ENCODE data around the gene CST8.

CST8 gene, protein sequence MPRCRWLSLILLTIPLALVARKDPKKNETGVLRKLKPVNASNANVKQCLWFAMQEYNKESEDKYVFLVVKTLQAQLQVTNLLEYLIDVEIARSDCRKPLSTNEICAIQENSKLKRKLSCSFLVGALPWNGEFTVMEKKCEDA

DNA sequence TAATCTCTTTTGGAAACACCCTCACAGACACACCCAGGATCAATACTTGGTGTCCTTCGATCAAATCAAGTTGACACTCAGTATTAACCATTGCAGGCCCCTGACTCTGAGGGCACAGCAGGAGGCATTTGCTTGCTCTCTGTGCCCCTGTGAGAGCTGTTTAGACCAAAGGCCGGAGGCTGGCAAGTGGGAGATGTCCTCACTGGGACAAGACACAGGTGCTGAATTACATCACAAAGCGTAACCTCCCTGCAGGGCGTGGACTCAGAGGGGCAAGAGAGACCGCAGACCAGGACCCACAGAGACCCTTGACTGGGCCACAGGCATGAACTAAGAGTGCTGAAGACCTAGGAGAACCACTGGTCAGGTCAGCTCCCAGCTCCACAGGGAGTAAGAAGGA, at the start of gene CST8:
CST8 (plus strand) TSS at position 301 of the 400 bp plus-strand sequence. CDS start 551 bp downstream, outside the sequence.
- Mint-ChIP-seq H3K4me3 (no peak within 1 kb of the TSS), H3K36me3 (no peaks in the 10 kb centered on the region), H3K27ac (peak within 1 kb of the TSS; percentile 18), H3K9me3 (no peaks in the 10 kb centered on the region), H3K4me1 (no peaks in the 10 kb centered on the region), H3K27me3 (no peaks in the 10 kb centered on the region)

DNA sequence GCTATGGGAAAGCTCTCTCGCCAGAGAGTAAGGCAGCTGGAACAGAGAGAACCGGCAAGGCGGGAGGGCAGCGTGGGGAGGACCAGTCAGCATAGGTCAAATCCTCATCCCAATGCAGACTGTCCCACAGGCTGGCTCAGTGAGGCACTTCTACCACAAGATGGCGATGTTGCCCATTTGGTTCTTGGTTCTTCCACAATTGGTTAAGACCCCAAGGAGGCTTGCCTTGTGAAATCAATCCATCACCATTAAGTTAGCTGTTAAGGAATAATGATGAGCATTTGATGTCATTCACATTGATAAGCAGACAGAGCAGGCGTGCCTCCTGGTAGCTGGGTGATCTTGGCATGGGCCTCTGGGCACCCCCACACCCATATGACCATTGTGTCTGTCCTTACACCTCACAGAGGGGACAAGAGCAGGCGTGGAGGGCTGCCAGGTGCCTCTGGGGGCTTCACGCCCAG, 49.0 kb upstream of the CST8 start:
- Mint-ChIP-seq H3K4me3 (no peak overlapping the region), H3K4me1 (no peaks in the 10 kb centered on the region), H3K27ac (no peak overlapping the region), H3K9me3 (no peaks in the 10 kb centered on the region), H3K36me3 (no peaks in the 10 kb centered on the region), H3K27me3 (no peaks in the 10 kb centered on the region)

DNA sequence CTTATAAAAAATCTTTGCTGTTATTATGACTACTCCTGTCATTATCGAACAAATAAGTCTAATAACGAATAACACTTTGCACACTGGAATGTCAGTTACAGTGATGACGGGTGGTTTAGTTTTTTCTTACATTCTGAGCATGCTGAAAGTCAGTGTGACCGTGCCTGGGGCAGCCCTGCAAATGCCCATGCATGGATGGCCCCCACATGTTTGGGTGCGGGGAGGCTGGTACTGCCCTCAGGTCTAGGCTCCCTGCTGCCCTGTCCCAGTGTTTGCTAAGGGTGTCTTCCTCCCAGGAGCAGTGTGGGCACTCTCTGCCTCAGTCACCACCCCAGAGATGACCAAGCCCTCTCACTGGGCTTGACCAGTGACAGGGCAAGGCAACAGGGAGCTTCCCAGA, 48.5 kb upstream of the CST8 start:
- Mint-ChIP-seq H3K4me1 (no peaks in the 10 kb centered on the region), H3K9me3 (no peaks in the 10 kb centered on the region), H3K4me3 (no peak overlapping the region), H3K27me3 (no peaks in the 10 kb centered on the region), H3K27ac (no peak overlapping the region), H3K36me3 (no peaks in the 10 kb centered on the region)

DNA sequence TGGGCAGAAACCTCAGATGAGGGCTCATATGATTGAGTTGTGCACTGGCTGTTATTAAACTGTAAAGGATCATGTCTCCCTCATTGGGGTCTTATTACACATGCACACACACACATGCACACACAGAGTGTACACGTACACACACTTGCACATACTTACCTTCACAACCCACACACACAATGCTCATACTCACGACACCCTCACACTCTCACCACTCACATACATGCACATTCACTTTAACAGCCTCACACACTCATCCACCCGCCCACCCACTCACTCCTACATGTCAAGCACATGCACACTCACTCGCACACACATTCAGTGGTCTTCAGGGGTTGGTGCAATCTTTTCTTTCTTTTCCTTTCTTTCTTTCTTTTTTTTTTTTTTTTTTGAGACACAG, 46.1 kb upstream of the CST8 start:
- Mint-ChIP-seq H3K27me3 (no peaks in the 10 kb centered on the region), H3K9me3 (no peaks in the 10 kb centered on the region), H3K27ac (no peak overlapping the region), H3K4me3 (no peak overlapping the region), H3K4me1 (no peaks in the 10 kb centered on the region), H3K36me3 (no peaks in the 10 kb centered on the region)

DNA sequence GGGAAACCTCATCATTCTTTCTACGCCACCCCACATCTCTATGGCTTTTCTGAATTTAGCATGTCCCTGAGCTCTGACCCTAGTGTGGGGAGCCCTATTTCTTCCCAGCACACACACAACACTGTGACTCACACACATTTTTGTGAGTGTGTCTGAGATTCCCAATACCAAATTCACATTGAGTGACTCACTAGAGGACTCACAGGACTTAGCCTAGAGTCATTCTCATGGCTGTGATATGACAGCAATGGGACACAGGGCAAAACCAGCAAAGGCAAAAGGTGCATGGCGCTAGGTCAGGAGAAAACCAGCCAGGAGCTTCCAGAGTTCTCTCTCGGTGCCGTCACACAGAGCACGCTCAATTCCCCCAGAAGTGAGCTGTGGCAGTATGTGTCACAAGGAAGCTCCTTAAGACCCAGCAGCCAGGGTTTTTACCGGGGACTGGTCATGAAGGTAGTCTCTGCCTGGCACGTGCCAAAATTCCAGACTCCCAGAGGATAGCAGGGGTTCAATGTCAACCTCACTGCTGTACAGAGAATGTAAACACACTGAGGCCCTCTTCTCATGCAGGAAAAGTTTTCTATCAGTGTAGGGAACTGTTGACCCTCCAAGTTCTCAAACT, 45.2 kb upstream of the CST8 start:
- Mint-ChIP-seq H3K27ac (no peak overlapping the region), H3K27me3 (no peaks in the 10 kb centered on the region), H3K4me1 (no peaks in the 10 kb centered on the region), H3K9me3 (no peaks in the 10 kb centered on the region), H3K36me3 (no peaks in the 10 kb centered on the region), H3K4me3 (no peak overlapping the region)

DNA sequence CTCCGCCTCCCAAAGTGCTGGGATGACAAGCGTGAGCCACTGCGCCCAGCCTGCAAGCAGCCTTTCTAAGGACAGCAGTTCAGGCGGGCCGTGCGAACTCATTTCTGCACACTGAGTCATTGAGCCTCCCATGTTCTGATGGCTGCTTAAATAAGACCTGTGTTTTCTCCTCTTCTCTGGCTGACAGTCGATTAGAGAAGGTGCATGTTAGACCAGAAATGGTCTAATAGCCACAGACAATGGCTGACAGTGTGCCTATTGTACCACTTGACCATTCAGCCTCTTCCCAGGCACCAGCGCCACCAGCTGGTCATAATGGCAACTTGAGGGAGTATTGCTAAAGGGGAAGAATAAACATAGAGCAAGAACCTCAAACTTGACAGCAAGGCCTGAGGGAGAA, 44.4 kb upstream of the CST8 start:
- H3K27ac Mint-ChIP-seq: no peak overlapping the region
- H3K27me3 Mint-ChIP-seq: no peaks in the 10 kb centered on the region
- H3K4me1 Mint-ChIP-seq: no peaks in the 10 kb centered on the region
- H3K9me3 Mint-ChIP-seq: no peaks in the 10 kb centered on the region
- no peaks in the 10 kb centered on the region for H3K36me3 Mint-ChIP-seq
- no peak overlapping the region for H3K4me3 Mint-ChIP-seq

DNA sequence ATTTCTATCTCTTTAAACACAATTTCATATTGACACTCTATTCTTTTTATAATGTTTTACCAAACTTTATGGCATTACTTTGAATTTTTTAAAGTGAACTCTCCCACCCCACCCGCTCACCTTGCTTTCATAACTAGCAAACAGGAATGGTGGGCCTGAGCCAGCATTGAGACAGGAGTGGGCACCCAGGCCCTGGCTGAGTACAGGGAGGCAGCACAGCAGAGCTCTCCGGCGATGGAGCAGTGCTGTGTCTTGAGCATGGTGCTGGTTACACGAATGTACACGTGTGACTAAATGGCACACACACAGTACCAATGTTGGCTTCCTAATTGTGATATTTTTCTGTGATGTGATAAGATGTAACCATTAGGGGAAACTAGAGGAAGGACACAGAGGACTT, 42.8 kb upstream of the CST8 start:
- no peak overlapping the region for H3K27ac Mint-ChIP-seq
- H3K4me1 Mint-ChIP-seq: no peaks in the 10 kb centered on the region
- H3K27me3 Mint-ChIP-seq: no peaks in the 10 kb centered on the region
- no peaks in the 10 kb centered on the region for H3K9me3 Mint-ChIP-seq
- H3K4me3 Mint-ChIP-seq: no peak overlapping the region
- no peaks in the 10 kb centered on the region for H3K36me3 Mint-ChIP-seq

DNA sequence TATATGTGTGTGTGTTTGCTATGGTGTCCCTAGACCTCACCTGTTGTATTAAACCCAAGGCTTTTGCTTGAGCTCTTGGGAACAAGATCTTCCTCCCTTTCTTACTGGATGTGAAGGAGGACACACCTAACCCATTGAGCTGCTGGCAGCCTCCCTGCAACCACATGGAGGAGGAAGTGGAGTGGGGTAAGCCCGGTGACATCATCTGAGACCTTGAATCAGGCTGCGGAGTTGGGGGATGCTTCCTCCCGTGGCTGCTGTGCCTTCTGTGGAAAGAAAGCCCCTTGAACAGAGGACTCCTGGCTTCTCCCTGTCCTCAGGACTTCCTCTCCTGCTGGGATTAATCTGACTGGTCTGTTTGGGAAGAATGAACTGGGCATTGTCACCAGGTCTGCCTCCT, 41.5 kb upstream of the CST8 start:
- Mint-ChIP-seq H3K4me3 (no peak overlapping the region), H3K9me3 (no peaks in the 10 kb centered on the region), H3K27ac (no peak overlapping the region), H3K36me3 (no peaks in the 10 kb centered on the region), H3K27me3 (no peaks in the 10 kb centered on the region), H3K4me1 (no peaks in the 10 kb centered on the region)

DNA sequence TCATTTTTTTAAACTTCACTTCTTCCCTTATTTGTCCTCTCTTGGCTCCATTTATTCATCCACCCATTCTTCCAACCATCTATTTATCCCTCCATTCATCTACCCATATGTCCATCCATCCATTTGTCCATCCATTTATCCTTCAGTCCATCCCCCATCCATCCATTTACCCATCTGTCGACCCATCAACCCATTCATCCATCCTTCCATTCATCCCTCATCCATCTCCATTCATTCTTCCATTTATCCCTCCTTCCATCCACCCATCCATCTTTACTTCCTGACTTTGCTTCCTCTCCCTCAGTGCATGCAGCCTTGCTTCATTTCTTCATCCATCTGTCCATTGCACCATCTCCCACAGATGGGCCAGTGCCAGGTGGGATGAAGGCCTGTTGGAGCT, 40.0 kb upstream of the CST8 start:
- no peaks in the 10 kb centered on the region for H3K36me3 Mint-ChIP-seq
- no peak overlapping the region for H3K4me3 Mint-ChIP-seq
- peaks cover 3% of the 10 kb centered on the region for H3K4me1 Mint-ChIP-seq
- no peak overlapping the region for H3K27ac Mint-ChIP-seq
- no peaks in the 10 kb centered on the region for H3K27me3 Mint-ChIP-seq
- H3K9me3 Mint-ChIP-seq: no peaks in the 10 kb centered on the region

DNA sequence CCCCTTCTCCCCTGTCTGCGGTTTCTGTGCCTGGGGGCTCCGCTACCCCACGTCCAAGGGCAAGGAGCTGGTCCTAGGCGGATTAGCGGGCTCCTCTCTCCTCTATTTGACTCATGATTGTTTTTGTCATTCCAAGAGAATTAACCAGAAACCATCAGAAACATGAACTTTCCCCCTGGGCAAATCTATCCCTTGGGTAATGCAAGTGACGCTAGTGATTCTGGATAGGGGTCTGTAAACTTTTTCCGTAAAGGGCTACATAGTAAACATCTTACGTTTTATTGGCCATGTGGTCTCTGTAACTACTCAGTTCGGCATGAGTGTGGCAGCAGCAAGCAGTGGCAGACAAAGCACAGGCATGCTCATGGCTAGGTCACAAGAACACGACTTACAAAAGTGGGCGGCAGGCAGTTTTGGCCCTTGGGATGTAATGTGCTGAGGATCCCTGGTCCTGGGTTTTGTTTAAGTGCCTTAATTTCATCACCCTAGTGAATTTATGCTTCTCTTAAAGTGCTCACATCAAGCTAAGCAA, 38.9 kb upstream of the CST8 start:
- Mint-ChIP-seq H3K4me3 (no peak overlapping the region), H3K4me1 (peaks cover 14% of the 10 kb centered on the region), H3K27ac (no peak overlapping the region), H3K9me3 (no peaks in the 10 kb centered on the region), H3K27me3 (no peaks in the 10 kb centered on the region), H3K36me3 (no peaks in the 10 kb centered on the region)

DNA sequence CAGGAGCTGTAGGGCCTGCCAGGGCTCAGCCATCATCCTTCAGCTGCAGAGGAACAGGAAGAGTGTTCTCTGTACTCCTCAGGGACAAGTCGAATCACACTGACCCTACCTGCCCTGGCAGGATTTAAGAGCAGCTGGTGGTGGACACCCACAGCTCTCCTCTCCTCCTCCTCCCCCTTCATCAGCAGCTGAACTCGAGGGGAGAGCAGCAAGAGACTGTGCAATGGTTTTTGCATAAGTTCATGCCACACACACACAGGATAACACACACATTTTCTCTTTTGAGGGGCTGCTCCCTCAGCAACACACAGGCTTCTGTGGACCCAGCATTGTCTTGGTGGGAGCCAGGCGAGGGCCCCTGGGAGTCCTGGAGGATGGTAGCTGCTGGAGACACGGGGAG, 38.1 kb upstream of the CST8 start, which contains the start of gene CST11:
CST11 (minus strand) TSS at position 101 of the 400 bp plus-strand sequence; CDS start at position 36, 65 bp downstream.
- Mint-ChIP-seq H3K9me3 (no peaks in the 10 kb centered on the region), H3K4me1 (peaks cover 14% of the 10 kb centered on the region), H3K27me3 (no peaks in the 10 kb centered on the region), H3K4me3 (no peak within 1 kb of the TSS), H3K36me3 (no peaks in the 10 kb centered on the region), H3K27ac (no peak within 1 kb of the TSS)

DNA sequence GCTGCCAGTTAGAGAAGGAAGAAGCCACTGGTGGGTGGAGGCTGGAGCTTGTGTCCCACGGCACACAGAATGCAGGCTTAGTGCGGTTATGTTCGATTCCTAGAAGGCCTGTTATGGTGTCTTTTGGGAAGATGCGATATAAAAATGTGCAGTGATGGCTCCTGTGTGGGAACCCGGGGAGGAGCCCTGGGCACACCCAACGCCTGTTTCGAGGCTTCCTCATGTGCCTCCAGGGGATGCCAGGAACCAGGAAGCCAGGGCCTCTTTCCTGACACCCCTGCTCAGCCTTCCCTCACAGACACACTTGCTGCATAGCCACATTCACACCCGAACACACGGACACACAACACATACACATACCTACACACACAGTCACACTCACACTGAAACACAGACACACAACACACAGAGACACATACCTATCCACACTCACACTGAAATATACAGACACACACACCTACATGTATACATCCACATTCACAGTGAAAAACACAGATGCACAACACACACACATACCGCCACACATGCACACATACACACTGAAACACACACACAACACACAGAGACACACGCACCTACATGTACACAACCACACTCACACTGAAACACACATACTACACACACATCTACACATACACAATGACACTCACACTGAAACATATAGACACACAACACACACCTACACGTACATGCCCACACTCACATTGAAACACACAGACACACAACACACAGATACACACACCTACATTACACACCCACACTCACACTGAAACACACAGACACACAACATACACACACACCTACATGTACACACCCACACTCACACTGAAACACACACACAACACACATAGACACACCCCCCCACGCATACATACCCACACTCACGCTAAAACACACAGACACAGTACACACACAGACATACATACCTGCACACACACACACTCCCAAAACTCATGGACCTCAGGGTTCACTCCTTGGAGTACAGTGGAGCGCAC, 37.1 kb upstream of the CST8 start:
- H3K9me3 Mint-ChIP-seq: no peaks in the 10 kb centered on the region
- no peaks in the 10 kb centered on the region for H3K36me3 Mint-ChIP-seq
- H3K27ac Mint-ChIP-seq: no peak overlapping the region
- H3K4me3 Mint-ChIP-seq: no peak overlapping the region
- no peaks in the 10 kb centered on the region for H3K27me3 Mint-ChIP-seq
- peaks cover 14% of the 10 kb centered on the region for H3K4me1 Mint-ChIP-seq

DNA sequence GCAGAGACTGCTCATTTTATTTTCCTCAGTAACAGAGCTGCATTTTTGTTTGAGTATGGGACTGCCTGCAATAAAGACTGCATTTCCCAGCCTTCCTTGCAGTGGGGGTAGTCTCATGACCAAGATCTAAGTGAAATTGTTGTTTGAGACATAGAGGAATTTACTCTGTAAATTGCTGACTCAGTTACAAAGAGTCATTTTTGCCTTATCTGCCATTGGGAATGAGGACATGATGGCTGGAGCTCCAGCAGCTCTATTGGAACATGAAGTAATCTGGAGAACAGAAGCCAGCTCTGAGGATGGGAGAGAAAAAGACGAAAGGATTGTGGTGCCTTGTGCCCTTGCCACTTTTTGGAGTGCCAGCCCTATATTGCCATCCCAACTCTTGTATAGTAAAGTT, 36.1 kb upstream of the CST8 start:
- H3K4me3 Mint-ChIP-seq: no peak overlapping the region
- H3K27me3 Mint-ChIP-seq: no peaks in the 10 kb centered on the region
- peaks cover 14% of the 10 kb centered on the region for H3K4me1 Mint-ChIP-seq
- H3K27ac Mint-ChIP-seq: no peak overlapping the region
- H3K9me3 Mint-ChIP-seq: no peaks in the 10 kb centered on the region
- no peaks in the 10 kb centered on the region for H3K36me3 Mint-ChIP-seq

DNA sequence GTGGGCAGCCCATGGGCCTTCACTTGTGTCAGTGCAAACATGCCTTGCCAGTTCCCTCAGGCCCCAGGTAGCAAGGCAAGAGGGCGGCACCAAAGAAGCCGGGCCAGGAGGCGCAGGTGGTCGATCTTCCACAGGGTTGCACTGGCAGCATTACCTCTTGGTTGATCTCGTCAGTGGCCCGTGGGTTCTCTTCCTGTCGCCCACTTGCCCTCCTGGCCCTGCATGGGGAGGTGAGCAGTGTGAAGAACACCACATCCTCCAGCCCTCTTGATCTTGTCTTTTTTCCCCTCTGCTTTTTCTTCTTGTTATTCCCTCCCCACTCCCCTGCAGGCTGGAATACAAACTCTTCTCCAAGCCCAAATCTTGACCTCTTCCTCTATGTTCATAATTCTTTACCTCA, 35.3 kb upstream of the CST8 start:
- peaks cover 14% of the 10 kb centered on the region for H3K4me1 Mint-ChIP-seq
- H3K36me3 Mint-ChIP-seq: no peaks in the 10 kb centered on the region
- H3K27ac Mint-ChIP-seq: no peak overlapping the region
- H3K9me3 Mint-ChIP-seq: no peaks in the 10 kb centered on the region
- no peaks in the 10 kb centered on the region for H3K27me3 Mint-ChIP-seq
- H3K4me3 Mint-ChIP-seq: no peak overlapping the region

DNA sequence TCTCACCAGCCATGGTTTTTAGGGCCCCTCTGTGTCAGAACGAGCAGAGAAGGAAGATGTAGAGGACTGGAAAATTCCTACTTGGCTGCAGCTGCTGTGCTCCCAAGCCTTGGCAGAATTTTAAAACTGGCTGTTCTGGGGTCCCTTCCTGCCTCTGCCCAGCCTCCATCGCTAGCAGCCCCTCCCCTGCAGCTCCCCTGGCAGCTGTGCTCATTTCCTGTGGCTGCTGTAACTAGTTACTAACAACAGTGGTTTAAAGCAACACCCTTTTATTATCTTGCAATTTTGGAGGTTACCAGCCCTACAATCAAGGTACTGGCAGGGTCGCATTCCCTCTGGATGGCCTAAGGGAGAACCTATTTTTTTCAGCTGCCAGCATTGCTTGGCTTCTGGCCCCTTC, 34.5 kb upstream of the CST8 start:
- Mint-ChIP-seq H3K4me3 (no peak overlapping the region), H3K36me3 (no peaks in the 10 kb centered on the region)

DNA sequence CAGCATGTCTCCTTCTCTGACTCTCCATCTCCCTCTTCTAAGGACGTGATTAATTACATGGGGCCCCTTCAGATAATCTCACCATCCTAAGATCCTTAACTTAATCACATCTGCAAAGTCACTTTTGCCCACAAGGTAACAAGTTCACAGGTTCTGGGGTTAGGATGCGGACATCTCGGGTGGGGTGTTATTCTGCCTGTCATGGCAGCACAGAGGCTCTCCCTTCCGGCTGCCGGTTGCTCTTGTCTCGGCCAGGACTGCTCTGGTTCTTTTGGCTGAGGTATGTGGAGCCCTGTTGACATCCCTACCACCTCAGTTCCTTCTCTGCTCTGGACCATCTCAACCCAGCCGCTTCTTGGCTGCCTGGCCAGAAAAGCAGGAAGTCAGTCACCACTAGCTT, 34.0 kb upstream of the CST8 start:
- Mint-ChIP-seq H3K27me3 (peaks cover 2% of the 10 kb centered on the region), H3K27ac (no peak overlapping the region), H3K4me3 (no peak overlapping the region)

More for the DNA sequence above, 34.5 kb upstream of the CST8 start:
- no peak overlapping the region for H3K27ac Mint-ChIP-seq
- H3K9me3 Mint-ChIP-seq: no peaks in the 10 kb centered on the region
- H3K27me3 Mint-ChIP-seq: peaks cover 2% of the 10 kb centered on the region
- H3K4me1 Mint-ChIP-seq: peaks cover 14% of the 10 kb centered on the region

More for the DNA sequence above, 34.0 kb upstream of the CST8 start:
- peaks cover 14% of the 10 kb centered on the region for H3K4me1 Mint-ChIP-seq
- H3K9me3 Mint-ChIP-seq: no peaks in the 10 kb centered on the region
- H3K36me3 Mint-ChIP-seq: no peaks in the 10 kb centered on the region
